Mucosa of rectum (tissue), 2 donors: Measurements from ENCODE around the gene PPP4R1.

Source experiments
- H3K27ac ChIP-seq, 2 donors: one replicate each; pipeline ENCODE4 v1.7.0; 2013; ENCODE audit warnings: inconsistent platforms in 2 of 2, low read depth in 2 of 2, low read length in 2 of 2
- H3K27me3 ChIP-seq, 2 donors: one replicate each; pipeline ENCODE4 v1.7.0; 2013; ENCODE audit warnings: low read length in 2 of 2; ENCODE audit not compliant: control insufficient read depth in 2 of 2, insufficient read depth in 2 of 2
- H3K36me3 ChIP-seq, 2 donors: one replicate each; pipeline ENCODE4 v1.7.0; 2013; ENCODE audit warnings: low read length in 2 of 2; ENCODE audit not compliant: control insufficient read depth in 2 of 2, insufficient read depth in 2 of 2
- H3K4me1 ChIP-seq, 2 donors: one replicate each; pipeline ENCODE4 v1.7.0; 2013; ENCODE audit warnings: low read length in 2 of 2, mild to moderate bottlenecking in 1 of 2; ENCODE audit not compliant: control insufficient read depth in 2 of 2, insufficient read depth in 2 of 2
- H3K4me3 ChIP-seq, 2 donors: one replicate each; pipeline ENCODE4 v1.7.0; 2013; ENCODE audit warnings: low read length in 2 of 2
- H3K9ac ChIP-seq, 2 donors: one replicate each; pipeline ENCODE4 v1.7.0; 2013; ENCODE audit warnings: low read length in 2 of 2, low read depth in 1 of 2, mild to moderate bottlenecking in 1 of 2
- H3K9me3 ChIP-seq, 2 donors: one replicate each; pipeline ENCODE4 v1.7.0; 2013; ENCODE audit warnings: low read length in 2 of 2; ENCODE audit not compliant: control insufficient read depth in 2 of 2
- donor health status: healthy.
- donor health status: Normal muscosa, but diverticular disease.

PPP4R1 gene

DNA sequence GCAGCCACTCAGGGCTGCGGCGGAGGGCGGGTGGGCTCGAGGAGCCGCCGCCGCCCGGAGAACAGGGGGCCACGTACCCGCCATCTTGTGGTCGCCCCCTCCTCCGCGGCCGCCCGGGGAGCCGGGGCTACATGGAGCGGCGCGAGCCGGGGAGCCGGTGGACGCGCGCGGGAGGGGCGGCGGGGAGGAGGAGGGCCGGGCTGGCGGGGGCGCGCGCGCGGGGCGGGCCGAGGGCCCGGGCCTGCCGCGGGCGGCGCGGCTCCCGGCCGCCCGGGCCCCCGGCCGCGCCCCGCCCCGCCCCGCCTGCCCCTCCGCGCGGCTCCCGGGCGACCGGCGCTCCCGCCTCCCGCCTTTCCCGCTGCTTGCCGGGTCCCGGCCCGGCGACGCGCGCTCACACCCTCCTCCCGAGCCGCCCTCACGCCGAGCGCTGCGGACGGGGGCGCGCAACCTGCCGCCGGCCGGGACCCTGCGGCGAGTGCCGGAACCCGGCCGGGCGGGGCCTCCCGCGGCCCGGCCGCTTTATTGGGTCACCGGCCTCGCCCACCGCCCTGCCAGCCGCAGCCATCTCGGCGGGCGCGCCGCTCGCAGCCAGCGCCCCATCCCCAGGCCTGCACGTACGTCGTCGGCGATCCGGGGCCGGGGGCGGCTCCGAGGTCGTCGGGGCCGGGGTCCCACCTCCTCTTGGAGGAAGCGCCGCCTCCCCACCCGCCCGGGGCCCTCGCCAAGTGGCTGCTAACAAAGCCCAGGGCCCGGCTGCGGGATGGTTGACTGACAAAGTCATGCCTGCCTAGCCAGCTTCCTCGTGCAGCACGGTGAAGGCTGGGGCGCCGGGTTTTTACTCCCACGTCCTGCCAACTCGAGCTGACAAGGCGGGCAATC is at the start of gene PPP4R1:
TSS of gene PPP4R1 (minus strand) at position 159 of the 879 bp plus-strand sequence. CDS start at position 84, 75 bp downstream.
- H3K4me3 ChIP-seq = peak within 1 kb of the TSS; percentile 84 to 88
- H3K4me1 ChIP-seq = peaks cover 8 to 10% of the 10 kb centered on the region in 2 donors
- no peaks in the 10 kb centered on the region for H3K27me3 ChIP-seq
- peak within 1 kb of the TSS; percentile 90 for H3K9ac ChIP-seq
- H3K36me3 ChIP-seq = peaks cover 0 to 3% of the 10 kb centered on the region in 2 donors
- no peaks in the 10 kb centered on the region for H3K9me3 ChIP-seq
- H3K27ac ChIP-seq = peak within 1 kb of the TSS; percentile 91 to 93

DNA sequence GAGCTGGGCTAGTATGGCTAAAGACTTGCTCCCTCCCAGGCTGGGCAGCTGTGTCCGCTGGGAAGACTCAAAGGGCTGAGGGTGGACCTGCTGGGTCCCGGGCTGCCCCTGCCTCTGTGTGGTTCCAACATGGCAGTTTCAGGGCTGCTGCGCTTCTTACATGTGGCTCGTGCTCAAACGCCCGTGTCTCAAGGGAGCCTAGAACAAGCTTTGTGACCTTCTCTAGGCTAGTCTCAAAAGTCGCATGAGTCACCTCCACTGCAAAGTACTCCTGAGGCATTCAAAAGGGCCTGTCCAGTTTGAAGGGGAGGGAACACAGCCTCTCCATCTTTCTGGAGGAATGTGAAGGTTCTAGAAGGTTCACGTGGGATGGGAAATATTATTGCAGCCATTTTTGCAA is 49.0 kb upstream of the PPP4R1 start:
- no peaks in the 10 kb centered on the region for H3K27me3 ChIP-seq
- no peaks in the 10 kb centered on the region for H3K4me1 ChIP-seq
- no peak overlapping the region for H3K9ac ChIP-seq
- no peak overlapping the region for H3K27ac ChIP-seq
- no peaks in the 10 kb centered on the region for H3K9me3 ChIP-seq
- no peaks in the 10 kb centered on the region for H3K36me3 ChIP-seq
- H3K4me3 ChIP-seq = no peak overlapping the region

- Histone ChIP-seq H3K9ac (no peak overlapping the region), H3K9me3 (no peaks in the 10 kb centered on the region), H3K27ac (no peak overlapping the region), H3K36me3 (no peaks in the 10 kb centered on the region), H3K4me3 (no peak overlapping the region), H3K4me1 (no peaks in the 10 kb centered on the region), H3K27me3 (no peaks in the 10 kb centered on the region)
These were observed 47.2 kb upstream of the PPP4R1 start for GRCh38 chr18:9661564-9661963.

- no peaks in the 10 kb centered on the region for H3K9me3 ChIP-seq
- H3K36me3 ChIP-seq = no peaks in the 10 kb centered on the region
- no peak overlapping the region for H3K27ac ChIP-seq
- H3K9ac ChIP-seq = no peak overlapping the region
- no peak overlapping the region for H3K4me3 ChIP-seq
- no peaks in the 10 kb centered on the region for H3K27me3 ChIP-seq
- H3K4me1 ChIP-seq = no peaks in the 10 kb centered on the region
These were observed 45.4 kb upstream of the PPP4R1 start for GRCh38 chr18:9659499-9660375.

DNA sequence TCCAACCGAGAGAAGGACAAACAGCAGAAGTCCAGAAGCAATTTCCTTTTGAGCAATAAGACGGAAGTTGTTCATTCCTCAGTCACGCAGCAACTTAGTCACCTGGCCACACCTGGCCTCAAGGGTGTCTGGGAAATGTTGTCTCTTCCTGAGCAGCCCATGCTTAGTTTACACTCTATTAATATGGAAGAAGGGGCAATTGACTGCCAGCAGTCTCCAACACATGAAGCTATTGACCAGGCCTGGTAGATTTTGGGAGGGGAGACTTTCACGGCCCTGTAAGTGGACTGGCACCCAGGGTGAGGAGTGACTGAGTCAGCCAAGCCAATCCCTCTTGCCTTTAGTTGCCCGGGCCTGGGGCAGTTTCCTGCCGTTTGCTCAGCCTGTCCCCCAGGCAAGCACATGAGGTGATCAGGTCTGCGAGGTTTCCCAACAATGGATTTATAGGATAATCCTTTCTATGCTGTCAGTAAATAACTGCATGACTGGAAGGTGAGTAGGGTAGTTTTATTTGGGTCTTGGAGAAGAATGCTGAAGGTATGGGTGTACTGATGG is 43.8 kb upstream of the PPP4R1 start:
- H3K9ac ChIP-seq = no peak overlapping the region

GRCh38 chr18:9655232-9655767 is 40.9 kb upstream of the PPP4R1 start:
- no peaks in the 10 kb centered on the region for H3K36me3 ChIP-seq
- H3K9me3 ChIP-seq = no peaks in the 10 kb centered on the region
- no peak overlapping the region for H3K27ac ChIP-seq

More for the DNA sequence above, 43.8 kb upstream of the PPP4R1 start:
- Histone ChIP-seq H3K27me3 (no peaks in the 10 kb centered on the region), H3K4me1 (no peaks in the 10 kb centered on the region), H3K9me3 (no peaks in the 10 kb centered on the region), H3K27ac (no peak overlapping the region), H3K4me3 (no peak overlapping the region), H3K36me3 (no peaks in the 10 kb centered on the region)

DNA sequence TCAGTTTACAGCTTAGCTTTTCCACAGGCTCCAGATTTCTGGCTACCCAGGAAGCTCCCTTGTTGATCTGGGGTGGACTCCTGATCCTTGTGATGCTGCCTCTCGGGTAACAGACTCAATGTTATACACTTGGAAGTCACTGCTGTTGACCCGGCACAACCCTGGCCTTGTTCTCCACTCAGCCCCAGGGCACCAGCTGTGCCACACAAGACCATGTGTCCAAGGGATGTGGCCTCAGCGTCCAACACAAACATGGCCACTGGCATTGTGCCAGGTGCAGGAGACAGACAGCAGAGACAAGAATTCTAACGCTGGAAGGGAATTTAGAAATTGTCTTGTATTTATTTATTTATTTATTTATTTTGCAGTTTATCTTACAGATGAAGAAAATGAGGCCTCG is 39.0 kb upstream of the PPP4R1 start:
- Histone ChIP-seq H3K27ac (no peak overlapping the region), H3K9ac (no peak overlapping the region), H3K9me3 (no peaks in the 10 kb centered on the region), H3K27me3 (no peaks in the 10 kb centered on the region), H3K4me3 (no peak overlapping the region), H3K36me3 (no peaks in the 10 kb centered on the region), H3K4me1 (no peaks in the 10 kb centered on the region)

More at GRCh38 chr18:9655232-9655767, 40.9 kb upstream of the PPP4R1 start:
- H3K4me1 ChIP-seq = no peaks in the 10 kb centered on the region
- no peak overlapping the region for H3K4me3 ChIP-seq
- H3K27me3 ChIP-seq = no peaks in the 10 kb centered on the region
- H3K9ac ChIP-seq = no peak overlapping the region

DNA sequence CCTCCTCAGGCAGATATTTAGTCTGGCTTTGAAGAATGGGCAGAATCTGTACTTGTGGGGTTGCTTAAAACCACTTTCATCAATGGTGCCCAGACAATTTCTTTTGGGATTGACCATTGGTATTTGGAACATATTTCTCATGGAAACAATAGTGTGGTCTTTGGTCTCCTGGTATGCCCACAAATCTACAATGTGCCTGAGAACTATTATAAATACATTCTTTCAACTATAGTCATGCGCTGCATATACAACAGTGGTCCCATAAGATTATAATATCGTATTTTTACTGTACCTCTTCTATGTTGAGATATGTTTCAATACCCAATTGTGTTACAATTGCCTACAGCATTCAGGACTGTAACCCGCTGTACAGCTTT is 34.8 kb upstream of the PPP4R1 start:
- Histone ChIP-seq H3K27me3 (no peaks in the 10 kb centered on the region), H3K27ac (no peak overlapping the region), H3K9ac (no peak overlapping the region), H3K36me3 (no peaks in the 10 kb centered on the region), H3K9me3 (no peaks in the 10 kb centered on the region), H3K4me1 (no peaks in the 10 kb centered on the region), H3K4me3 (no peak overlapping the region)

GRCh38 chr18:9648431-9649163 is 34.2 kb upstream of the PPP4R1 start:
- H3K4me3 ChIP-seq = no peak overlapping the region
- no peaks in the 10 kb centered on the region for H3K36me3 ChIP-seq
- H3K9ac ChIP-seq = no peak overlapping the region
- no peaks in the 10 kb centered on the region for H3K4me1 ChIP-seq
- H3K9me3 ChIP-seq = no peaks in the 10 kb centered on the region
- no peaks in the 10 kb centered on the region for H3K27me3 ChIP-seq
- H3K27ac ChIP-seq = no peak overlapping the region
